ENCODE results near the gene AXIN1.
"Not testable (repeated sequence)": the region's sequence is repeated elsewhere in the genome, so short reads cannot be mapped to it uniquely, and the experiment has no call there.

Gene AXIN1

GRCh38 chr16:264440-264951 is 88.0 kb downstream of the AXIN1 start:
- no peak for DNase-seq

GRCh38 chr16:263944-264343 is 88.6 kb downstream of the AXIN1 start:
- no peak for DNase-seq

- DNase-seq: no peak
Observed at GRCh38 chr16:263182-263774, 89.2 kb downstream of the AXIN1 start.

GRCh38 chr16:262121-262745 is 90.3 kb downstream of the AXIN1 start:
- DNase-seq: no peak

- DNase-seq: no peak
Observed at GRCh38 chr16:261031-261691, 91.4 kb downstream of the AXIN1 start.

GRCh38 chr16:260326-260725 is 92.2 kb downstream of the AXIN1 start:
- no peak for DNase-seq

GRCh38 chr16:259814-260253 is 92.7 kb downstream of the AXIN1 start:
- DNase-seq: no peak

GRCh38 chr16:259226-259625 is 93.3 kb downstream of the AXIN1 start:
- DNase-seq: no peak

- DNase-seq: not testable (repeated sequence)
Observed at GRCh38 chr16:258091-258490, 94.4 kb downstream of the AXIN1 start.

- no peak for DNase-seq
Observed at GRCh38 chr16:255183-255582, 97.3 kb downstream of the AXIN1 start.

- no peak for DNase-seq
Observed at GRCh38 chr16:254461-254860, 98.1 kb downstream of the AXIN1 start.

GRCh38 chr16:253833-254232 is 98.7 kb downstream of the AXIN1 start:
- DNase-seq: no peak

- peak; percentile 32 for DNase-seq
Observed at GRCh38 chr16:252366-253337, 99.9 kb downstream of the AXIN1 start.

- DNase-seq: no peak
Observed at GRCh38 chr16:249431-249830, 103.1 kb downstream of the AXIN1 start.

GRCh38 chr16:247027-247426 is 105.5 kb downstream of the AXIN1 start:
- DNase-seq: no peak

- no peak for DNase-seq
Observed at GRCh38 chr16:245105-245504, 107.4 kb downstream of the AXIN1 start.

- DNase-seq: no peak
Observed at GRCh38 chr16:243348-243747, 109.2 kb downstream of the AXIN1 start.

GRCh38 chr16:242281-242680 is 110.2 kb downstream of the AXIN1 start:
- no peak for DNase-seq

GRCh38 chr16:240559-240958 is 112.0 kb downstream of the AXIN1 start:
- no peak for DNase-seq

GRCh38 chr16:239948-240277 is 112.6 kb downstream of the AXIN1 start:
- no peak for DNase-seq
